GM19043 (cell line): Measurements from ENCODE around the gene WDR93.
"Not testable (repeated sequence)": the region's sequence is repeated elsewhere in the genome, so short reads cannot be mapped to it uniquely, and the experiment has no call there.

ENCODE experiments used
- ATAC-seq: cut with Tn5 transposase; IDR thresholded peaks from one replicate; pipeline ENCODE4 v1.9.1; 2021; ENCODE audit warnings: low read depth; ENCODE audit not compliant: unreplicated experiment

The WDR93 gene

GRCh38 chr15:89765694-89766093, 75.1 kb downstream of the WDR93 start:
- no peak for ATAC-seq

- ATAC-seq: no peak
These were observed 76.0 kb downstream of the WDR93 start for GRCh38 chr15:89766357-89767311.

DNA sequence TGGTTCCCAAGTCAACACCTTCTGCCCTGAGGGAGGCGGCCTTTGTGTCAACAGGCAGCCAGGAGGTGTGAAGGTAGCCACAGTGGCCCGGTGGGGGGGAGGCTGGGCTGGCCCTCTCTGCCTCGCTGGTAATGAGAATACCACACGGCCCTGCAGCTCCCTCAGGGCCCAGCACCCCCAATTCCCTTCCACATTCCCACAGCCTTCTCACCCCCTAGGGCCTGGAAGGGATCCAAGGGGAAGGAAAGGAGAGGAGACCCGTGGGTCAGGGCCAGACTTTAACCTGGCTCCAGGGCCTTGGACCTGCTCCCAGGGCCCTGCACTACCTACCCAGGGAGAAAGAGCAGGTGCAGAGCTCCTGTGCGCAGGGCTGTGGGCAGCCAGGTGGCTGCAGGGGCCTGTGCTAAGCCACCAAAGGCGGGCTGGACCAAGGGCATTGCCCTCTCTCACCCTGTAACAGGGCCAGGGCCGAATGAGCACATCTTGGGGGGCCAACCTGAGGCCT, 76.9 kb downstream of the WDR93 start:
- no peak for ATAC-seq

GRCh38 chr15:89768071-89768500, 77.5 kb downstream of the WDR93 start:
- ATAC-seq: no peak

DNA sequence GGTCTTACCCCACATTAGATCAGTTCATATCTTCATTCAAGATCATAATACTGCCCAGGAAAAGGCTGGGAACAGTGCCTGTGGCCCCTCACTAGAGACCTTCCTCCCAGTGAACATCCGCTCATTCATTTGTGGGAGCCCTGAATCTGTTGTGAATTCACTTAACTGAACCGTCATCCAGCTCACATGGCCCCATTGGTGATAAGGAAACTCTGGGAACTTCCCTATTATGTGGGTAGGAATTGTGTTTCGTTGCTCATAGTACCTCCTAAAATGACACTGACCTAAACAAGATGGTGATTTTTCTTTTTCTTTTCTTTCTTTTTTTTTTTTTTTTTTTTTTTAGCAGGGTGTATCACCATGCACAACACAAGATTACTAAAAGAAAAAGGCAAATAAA, 78.8 kb downstream of the WDR93 start:
- no peak for ATAC-seq

GRCh38 chr15:89770041-89770440, 79.4 kb downstream of the WDR93 start:
- no peak for ATAC-seq

DNA sequence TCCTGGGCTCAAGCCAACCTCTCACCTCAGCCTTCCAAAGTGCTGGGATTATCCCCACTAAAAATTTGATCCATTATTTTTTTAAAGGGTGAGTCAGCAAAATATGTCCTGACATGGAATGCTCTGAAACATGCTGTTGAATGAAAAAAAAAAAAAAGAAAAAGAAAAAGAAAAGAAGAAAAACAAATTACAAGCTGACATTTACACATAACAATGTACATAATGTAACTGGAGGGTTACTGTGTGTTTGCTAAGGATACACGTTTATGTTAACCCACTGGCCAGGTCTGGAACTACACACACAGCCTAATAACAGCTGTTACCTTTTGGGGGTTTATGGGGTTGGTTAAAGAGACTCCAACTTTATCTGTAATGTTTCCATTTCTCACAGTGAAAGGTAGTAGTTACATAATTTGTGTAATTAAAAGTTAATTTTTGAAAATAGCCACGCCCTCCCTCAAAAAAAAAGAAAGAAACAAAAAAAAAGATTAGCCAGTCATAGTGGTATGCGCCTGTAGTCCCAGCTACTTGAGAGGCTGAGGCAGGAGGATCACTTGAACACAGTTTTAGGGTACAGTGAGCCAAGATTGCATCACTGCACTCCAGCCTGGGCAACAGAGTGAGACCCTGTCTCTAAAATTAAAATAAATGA, 82.4 kb downstream of the WDR93 start:
- ATAC-seq: no peak

DNA sequence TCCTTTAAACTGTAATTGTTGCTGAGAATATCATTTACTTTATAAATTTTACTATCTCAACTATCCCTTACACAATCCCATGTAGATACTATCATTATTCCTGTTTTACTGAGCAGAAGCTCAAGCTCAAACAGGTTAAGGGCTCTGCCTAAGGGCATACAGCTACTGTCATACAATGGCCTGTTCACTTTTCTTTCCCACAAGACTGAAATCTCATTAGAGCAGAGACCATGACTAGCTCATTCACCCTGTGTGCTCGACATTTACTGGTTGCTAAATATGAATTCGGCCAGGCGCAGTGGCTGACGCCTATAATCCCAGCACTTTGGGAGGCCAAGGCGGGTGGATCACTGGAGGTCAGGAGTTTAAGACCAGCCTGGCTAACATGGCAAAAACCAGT, 83.9 kb downstream of the WDR93 start:
- ATAC-seq: no peak

GRCh38 chr15:89775815-89776214, 85.2 kb downstream of the WDR93 start:
- ATAC-seq: no peak

GRCh38 chr15:89776274-89777072, 85.9 kb downstream of the WDR93 start, which contains the start of gene MESP2:
MESP2 (plus strand) TSS chr15:89776332; CDS start chr15:89776358, 26 bp downstream.
- no peak for ATAC-seq

DNA sequence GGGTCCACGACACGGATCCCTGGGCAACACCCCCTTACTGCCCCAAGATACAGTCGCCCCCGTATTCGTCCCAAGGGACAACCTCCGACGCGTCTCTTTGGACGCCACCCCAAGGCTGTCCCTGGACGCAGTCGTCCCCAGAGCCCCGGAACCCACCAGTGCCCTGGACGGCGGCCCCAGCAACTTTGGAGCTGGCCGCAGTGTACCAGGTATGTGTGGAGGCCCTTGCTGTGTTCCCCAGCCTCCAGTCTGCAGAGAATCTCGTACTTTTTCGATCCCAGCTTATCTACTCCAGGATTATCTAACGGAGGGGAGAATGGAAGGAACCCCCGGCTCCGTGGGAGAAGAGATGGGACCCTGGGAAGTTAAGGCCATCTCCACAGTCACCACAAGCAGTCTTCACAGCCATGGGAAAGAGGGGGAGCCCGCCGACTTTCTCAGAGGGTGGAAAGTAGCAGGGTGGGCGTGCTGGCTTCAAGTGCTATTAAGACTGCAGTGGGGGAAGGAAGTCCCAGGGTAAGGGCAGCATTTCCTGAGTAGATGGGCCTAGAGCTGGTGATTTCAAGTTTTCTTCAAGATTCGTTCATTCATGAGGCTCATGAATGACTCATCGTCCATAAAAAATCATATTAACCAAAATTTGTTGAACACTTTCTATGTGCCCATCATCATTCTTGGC, 86.6 kb downstream of the WDR93 start:
- no peak for ATAC-seq

- no peak for ATAC-seq
These were observed 87.3 kb downstream of the WDR93 start for GRCh38 chr15:89777782-89778380.

DNA sequence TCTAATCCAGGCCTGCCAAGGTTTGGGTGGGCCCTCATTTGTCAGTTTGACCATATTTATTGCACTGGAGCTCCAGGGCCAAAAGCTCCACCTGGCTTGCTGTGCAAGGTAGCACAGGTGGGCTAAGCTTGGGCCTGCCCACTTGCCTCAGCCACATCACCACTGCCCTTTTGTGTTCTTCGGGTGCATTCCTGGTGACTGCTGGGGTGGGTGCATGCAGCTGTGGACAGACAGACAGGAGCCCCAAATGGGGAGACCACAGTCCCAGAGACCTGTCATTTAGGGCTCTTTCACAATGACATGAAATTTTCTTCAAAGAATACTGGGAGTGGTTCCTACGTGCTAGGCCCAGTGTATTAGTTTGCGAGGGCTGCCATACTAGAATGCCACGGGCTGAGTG, 88.2 kb downstream of the WDR93 start:
- ATAC-seq: no peak

DNA sequence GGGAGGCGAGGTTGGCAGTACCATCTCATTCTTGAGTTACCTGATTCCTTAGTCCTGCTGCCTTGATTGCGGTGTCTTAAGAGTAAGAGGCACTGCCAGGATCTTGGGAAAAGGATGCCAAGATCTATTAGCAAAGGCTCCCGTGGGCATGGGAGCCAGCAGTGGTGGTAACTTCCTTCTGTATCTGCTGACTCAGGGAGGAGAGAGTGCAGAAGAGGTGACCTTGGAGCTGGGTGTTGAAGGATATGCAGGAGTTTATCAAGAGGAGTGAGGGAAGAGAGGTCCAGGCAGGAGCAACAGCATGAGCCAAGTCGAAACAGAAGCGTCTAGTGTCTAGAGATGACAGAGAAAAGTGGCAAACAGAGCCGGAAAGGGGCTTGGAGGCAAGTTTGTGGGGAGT, 90.0 kb downstream of the WDR93 start:
- no peak for ATAC-seq

- ATAC-seq: no peak
These were observed 90.4 kb downstream of the WDR93 start for GRCh38 chr15:89781055-89781454.

GRCh38 chr15:89781891-89782618, 91.4 kb downstream of the WDR93 start:
- ATAC-seq: no peak

DNA sequence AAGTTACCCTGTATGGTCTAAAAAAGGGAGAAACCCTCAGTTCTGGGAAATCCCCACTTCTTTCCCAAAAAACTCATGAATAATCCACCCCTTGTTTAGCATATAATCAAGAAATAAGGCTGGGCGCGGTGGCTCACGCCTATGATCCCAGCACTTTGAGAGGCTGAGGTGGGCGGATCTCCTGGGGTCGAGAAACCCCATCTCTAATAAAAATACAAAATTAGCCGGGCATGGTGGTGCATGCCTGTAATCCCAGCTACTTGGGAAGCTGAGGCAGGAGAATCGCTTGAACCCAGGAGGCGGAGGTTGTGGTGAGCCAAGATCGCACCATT, 92.0 kb downstream of the WDR93 start:
- not testable (repeated sequence) for ATAC-seq

DNA sequence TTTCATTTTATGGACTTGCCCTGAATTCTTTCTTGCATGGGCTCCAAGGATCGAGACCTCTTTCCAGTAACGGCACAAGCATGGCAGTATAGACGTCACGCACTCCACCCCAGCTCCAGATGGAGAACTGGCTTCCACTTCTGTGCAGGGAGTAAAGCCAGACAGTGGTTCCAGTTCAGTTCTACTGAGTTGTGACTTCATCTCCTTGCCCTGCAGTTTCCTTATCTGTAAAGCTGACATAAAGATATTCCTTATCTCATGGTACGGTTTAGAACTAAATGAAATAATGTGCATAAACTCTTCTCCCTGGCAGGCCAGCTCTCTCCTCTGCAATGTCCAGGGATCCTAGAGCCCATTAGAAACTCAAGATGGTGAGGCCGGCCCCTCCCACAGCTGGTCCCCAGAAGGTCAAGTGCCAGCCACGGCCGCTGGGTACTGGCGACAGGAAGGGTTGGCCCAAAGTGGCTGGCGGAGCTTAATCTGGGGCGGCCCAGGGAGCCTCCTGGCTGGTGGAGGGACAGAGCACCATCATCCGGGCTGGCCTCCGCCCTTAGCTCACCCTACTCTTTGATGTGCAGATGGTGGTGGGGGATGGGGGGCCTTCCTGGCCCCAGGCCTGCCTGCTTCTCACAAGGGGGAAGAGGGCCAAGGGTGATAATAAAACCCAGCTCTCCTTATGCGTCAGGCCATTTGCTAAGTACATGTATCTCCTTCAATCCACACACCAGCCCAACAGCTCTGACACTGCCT, 92.7 kb downstream of the WDR93 start:
- ATAC-seq: no peak
